Hypothalamus (tissue), 51 donors: Measurements from ENCODE around the gene LRRC34.

Source experiments
- DNase-seq, 51 donors: peaks; one replicate each; lab custom pipeline; 2025; lab: John Stamatoyannopoulos, UW

The LRRC34 gene

GRCh38 chr3:169815590-169816150 lies 3.0 kb upstream of the LRRC34 start:
- no peak for DNase-seq

GRCh38 chr3:169813757-169814517 lies 1.2 kb upstream of the LRRC34 start:
- peak in 3 of 51 donors; percentile 2 to 10 (median 3) for DNase-seq

GRCh38 chr3:169813278-169813677 lies 574 bp upstream of the LRRC34 start:
- no peak for DNase-seq

GRCh38 chr3:169811631-169812331 lies 923 bp downstream of the LRRC34 start:
- peak in 8 of 51 donors; percentile 30 to 68 (median 48) for DNase-seq

- no peak for DNase-seq
Measured at GRCh38 chr3:169809230-169809795, 3.4 kb downstream of the LRRC34 start.

GRCh38 chr3:169804681-169805080 lies 8.0 kb downstream of the LRRC34 start:
- DNase-seq, result no peak

GRCh38 chr3:169792359-169792758 lies 20.3 kb downstream of the LRRC34 start:
- no peak for DNase-seq

GRCh38 chr3:169790687-169791429 lies 21.8 kb downstream of the LRRC34 start:
- DNase-seq, result no peak

- DNase-seq, result no peak
Measured at GRCh38 chr3:169790219-169790618, 22.5 kb downstream of the LRRC34 start.

GRCh38 chr3:169787791-169788190 lies 24.9 kb downstream of the LRRC34 start:
- no peak for DNase-seq

GRCh38 chr3:169787120-169787519 lies 25.6 kb downstream of the LRRC34 start:
- DNase-seq, result no peak

- no peak for DNase-seq
Measured at GRCh38 chr3:169781209-169781855, 31.4 kb downstream of the LRRC34 start.

GRCh38 chr3:169780742-169781141 lies 32.0 kb downstream of the LRRC34 start:
- no peak for DNase-seq

GRCh38 chr3:169777822-169778221 lies 34.9 kb downstream of the LRRC34 start:
- DNase-seq, result no peak

- DNase-seq, result no peak
Measured at GRCh38 chr3:169774186-169774585, 38.5 kb downstream of the LRRC34 start.

GRCh38 chr3:169772897-169773816 lies 39.5 kb downstream of the LRRC34 start, which contains the start of gene MYNN:
MYNN (plus strand) TSS chr3:169773396; CDS start chr3:169774296, 900 bp downstream.
- peak; percentile 69 to 95 (median 88) for DNase-seq

GRCh38 chr3:169772305-169772896 lies 40.3 kb downstream of the LRRC34 start:
- DNase-seq, result peak in 40 of 51 donors; percentile 47 to 93 (median 72)

GRCh38 chr3:169771497-169772304 lies 41.0 kb downstream of the LRRC34 start:
- DNase-seq, result peak in 28 of 51 donors; percentile 2 to 92 (median 21)
